Natural killer cell (primary cell): Measurements from ENCODE around the gene NHS. TPM values are rescaled to one million over a fixed set of nuclear protein-coding genes. Genes with fewer than 3 reads are reported as not detected.

Experiments
- ATAC-seq, 3 donors: fragments of 150-1000 bp in 2 of 3; fragments of 200-7000 bp in 1 of 3; cut with Tn5 transposase; 1 replicate in 1 of 3; 2 replicates in 2 of 3; pipeline ENCODE4 v1.10.0; 2021; ENCODE audit warnings: mild to moderate bottlenecking in 2 of 3, moderate library complexity in 2 of 3
- DNase-seq, 2 donors: peaks; one replicate each; pipeline versions ENCODE4 v3.0.0 to v3.0.0-alpha.2; 2013 to 2021; ENCODE audit warnings: mixed read lengths in 1 of 2
- H3K27ac ChIP-seq: one replicate; pipeline ENCODE4 v1.5.1; 2013; ENCODE audit warnings: mild to moderate bottlenecking, low read length
- H3K27me3 ChIP-seq: one replicate; pipeline ENCODE4 v1.6.1; 2013; ENCODE audit warnings: low read length; ENCODE audit not compliant: control insufficient read depth, insufficient read depth
- H3K36me3 ChIP-seq: one replicate; pipeline ENCODE4 v1.6.1; 2013; ENCODE audit warnings: low read length; ENCODE audit not compliant: control insufficient read depth, insufficient read depth
- H3K4me1 ChIP-seq: one replicate; pipeline ENCODE4 v1.6.1; 2013; ENCODE audit warnings: low read length; ENCODE audit not compliant: control insufficient read depth, insufficient read depth
- H3K4me3 ChIP-seq: one replicate; pipeline ENCODE4 v1.5.1; 2013; ENCODE audit warnings: low read length
- H3K9me3 ChIP-seq: one replicate; pipeline ENCODE4 v1.6.1; 2013; ENCODE audit warnings: low read length; ENCODE audit not compliant: control insufficient read depth, insufficient read depth
- H3K27ac Mint-ChIP-seq, 2 donors: one replicate each; pipeline ENCODE4 v1.8.0; 2022; ENCODE audit warnings: mild to moderate bottlenecking in 2 of 2, mixed read lengths in 2 of 2, moderate library complexity in 1 of 2
- H3K27me3 Mint-ChIP-seq, 2 donors: one replicate each; pipeline ENCODE4 v1.8.0; 2022; ENCODE audit warnings: low read depth in 2 of 2, mixed read lengths in 2 of 2
- H3K36me3 Mint-ChIP-seq: one replicate; pipeline ENCODE4 v1.8.0; 2022; ENCODE audit warnings: mixed read lengths
- H3K4me1 Mint-ChIP-seq, 2 donors: one replicate each; pipeline ENCODE4 v1.8.0; 2022; ENCODE audit warnings: mixed read lengths in 2 of 2
- H3K4me3 Mint-ChIP-seq: one replicate; pipeline ENCODE4 v1.8.0; 2022; ENCODE audit warnings: mild to moderate bottlenecking, moderate library complexity, mixed read lengths
- H3K9me3 Mint-ChIP-seq, 2 donors: one replicate each; pipeline ENCODE4 v1.8.0; 2022; ENCODE audit warnings: mixed read lengths in 2 of 2
- CTCF ChIP-seq: fragments of 200-600 bp; IDR thresholded peaks from one replicate; pipeline ENCODE4 v1.8.0; 2022; ENCODE audit warnings: antibody characterized with exemption
- WGBS: methylation state at CpG from one replicate; pipeline ENCODE4 v1.1.7; 2013; ENCODE audit warnings: missing lambda C conversion rate; ENCODE audit not compliant: insufficient coverage; 5-methylcytosine and 5-hydroxymethylcytosine counted together
- intact Hi-C: fragments of 100-400 bp; cut with micrococcal nuclease; formaldehyde crosslinking; loops from one replicate; pipeline ENCODE4 v1.14.2; 2022
- total RNA-seq, 4 donors: library from RNA; stranded (reverse); fragments of 120-200 nt in 1 of 4; gene quantifications; one replicate each; pipeline versions ENCODE4 v1.2.3 to v1.2.4, GENCODE V29; 2013 to 2022

Gene NHS
- total RNA-seq, 3 donors from 2014 or later (not counting 1 experiment from before 2014, with no cell fraction given) = 0.05 to 0.28 TPM; not detected in 1

- H3K27me3 ChIP-seq = no peaks in the 10 kb centered on the region
- no peaks in the 10 kb centered on the region for H3K9me3 Mint-ChIP-seq
- H3K27ac ChIP-seq = no peak overlapping the region
- 33% methylated on average over 2 of the region's 2 CpGs for WGBS
- DNase-seq (no peak), ATAC-seq (no peak)
- no peaks in the 10 kb centered on the region for H3K27me3 Mint-ChIP-seq
- no peaks in the 10 kb centered on the region for H3K4me1 Mint-ChIP-seq
- H3K36me3 ChIP-seq = no peaks in the 10 kb centered on the region
- no peak overlapping the region for H3K4me3 ChIP-seq
- no peaks in the 10 kb centered on the region for H3K4me1 ChIP-seq
- no peak for TF ChIP-seq CTCF
- H3K27ac Mint-ChIP-seq = no peak overlapping the region
- no peak overlapping the region for H3K4me3 Mint-ChIP-seq
- intact Hi-C loops = no loop called here
- H3K36me3 Mint-ChIP-seq = no peaks in the 10 kb centered on the region
- no peaks in the 10 kb centered on the region for H3K9me3 ChIP-seq
Measured at GRCh38 chrX:17778997-17779396, 404.0 kb downstream of the NHS start.

GRCh38 chrX:17779434-17779833 lies 404.4 kb downstream of the NHS start:
- no peak for ATAC-seq
- H3K36me3 ChIP-seq = no peaks in the 10 kb centered on the region
- intact Hi-C loops = no loop called here
- Mint-ChIP-seq H3K36me3 (no peaks in the 10 kb centered on the region), H3K9me3 (no peaks in the 10 kb centered on the region), H3K27me3 (no peaks in the 10 kb centered on the region), H3K27ac (no peak overlapping the region), H3K4me3 (no peak overlapping the region), H3K4me1 (no peaks in the 10 kb centered on the region)
- no peaks in the 10 kb centered on the region for H3K4me1 ChIP-seq
- no peaks in the 10 kb centered on the region for H3K27me3 ChIP-seq
- TF ChIP-seq CTCF = no peak
- H3K27ac ChIP-seq = no peak overlapping the region
- H3K9me3 ChIP-seq = no peaks in the 10 kb centered on the region
- DNase-seq = peak in 1 of 2 donors; percentile 14
- 91% methylated on average over 3 of the region's 4 CpGs for WGBS
- no peak overlapping the region for H3K4me3 ChIP-seq
